ENCODE data around the gene KRT14. TPM values are rescaled to one million over a fixed set of nuclear protein-coding genes. Genes with fewer than 3 reads are reported as not detected.

Gene KRT14
- total and polyA plus RNA-seq, 2 experiments from 2014 or later, result not detected

GRCh38 chr17:41580687-41581365 is 5.9 kb downstream of the KRT14 start:
- H3K36me3 Mint-ChIP-seq (ENCODE audit: low read depth), result no peaks in the 10 kb centered on the region; the same call in 2 of the 3 replicates
- Histone ChIP-seq H4K20me1 (replicated peaks; ENCODE audit: insufficient read depth) (no peaks in the 10 kb centered on the region), H3K4me2 (no peak overlapping the region), H3K4me3 (no peak overlapping the region), H3K27me3 (ENCODE audit: insufficient read depth) (no peaks in the 10 kb centered on the region), H3K27ac (ENCODE audit: low read depth) (no peak overlapping the region), H3K4me1 (ENCODE audit: insufficient read depth) (peaks cover 3% of the 10 kb centered on the region; the same call in 1 of the 2 replicates), H3K79me2 (replicated peaks; ENCODE audit: insufficient read depth) (no peaks in the 10 kb centered on the region), H3F3A (replicated peaks; ENCODE audit: low read depth) (no peaks in the 10 kb centered on the region; the same call in 1 of the 2 replicates), H2AFZ (no peak overlapping the region), H3K9me2 (ENCODE audit: insufficient read depth) (peaks cover 10% of the 10 kb centered on the region), H3K36me3 (ENCODE audit: insufficient read depth) (no peaks in the 10 kb centered on the region)
- H3K27ac Mint-ChIP-seq, result no peak overlapping the region
- H3K27me3 Mint-ChIP-seq (ENCODE audit: insufficient read depth, low read depth, poor library complexity), result peaks cover 17% of the 10 kb centered on the region
- ATAC-seq (no peak), DNase-seq (ENCODE audit: low spot score) (no peak)
- TF ChIP-seq REST (IDR thresholded peaks at IDR 0.05; ENCODE audit: unreplicated experiment), result no peak
- no peak overlapping the region for H3K4me3 Mint-ChIP-seq
- H3K9me3 Mint-ChIP-seq, result peaks cover 3% of the 10 kb centered on the region; the same call in 1 of the 3 replicates
- H3K4me1 Mint-ChIP-seq, result peaks cover 7% of the 10 kb centered on the region; the same call in 2 of the 3 replicates

- TF ChIP-seq STAT1 (IDR thresholded peaks at IDR 0.05; ENCODE audit: unreplicated experiment) (no peak), ZNF462 (CRISPR knock-in tag; IDR thresholded peaks at IDR 0.05) (no peak), NANOG (IDR thresholded peaks at IDR 0.05; ENCODE audit: borderline replicate concordance) (no peak), ZNF331 (CRISPR knock-in tag; IDR thresholded peaks at IDR 0.05; ENCODE audit: low read depth) (no peak), CREB1 (CRISPR knock-in tag; IDR thresholded peaks at IDR 0.05; ENCODE audit: low read depth) (no peak), ZNF114 (CRISPR knock-in tag; IDR thresholded peaks at IDR 0.05) (no peak), JUNB (IDR thresholded peaks at IDR 0.05; ENCODE audit: unreplicated experiment) (no peak), EZH2 (IDR thresholded peaks at IDR 0.05; ENCODE audit: low read depth, unreplicated experiment) (no peak), EZH2phosphoT487 (IDR thresholded peaks at IDR 0.05; ENCODE audit: unreplicated experiment) (no peak)
- Histone ChIP-seq H3K36me3 (ENCODE audit: insufficient read depth) (no peaks in the 10 kb centered on the region), H3K4me1 (ENCODE audit: insufficient read depth) (peaks cover 3% of the 10 kb centered on the region; the same call in 1 of the 2 replicates), H3F3A (replicated peaks; ENCODE audit: low read depth) (no peaks in the 10 kb centered on the region; the same call in 1 of the 2 replicates), H3K4me2 (no peak overlapping the region), H3K4me3 (no peak overlapping the region), H4K20me1 (replicated peaks; ENCODE audit: insufficient read depth) (no peaks in the 10 kb centered on the region), H3K79me2 (replicated peaks; ENCODE audit: insufficient read depth) (no peaks in the 10 kb centered on the region), H2AFZ (peak overlapping the region; percentile 93; the same call in 1 of the 2 replicates), H3K27me3 (ENCODE audit: insufficient read depth) (no peaks in the 10 kb centered on the region), H3K27ac (ENCODE audit: low read depth) (no peak overlapping the region), H3K9me2 (ENCODE audit: insufficient read depth) (peaks cover 10% of the 10 kb centered on the region)
- H3K27ac Mint-ChIP-seq, result no peak overlapping the region
- no peak for DNase-seq (ENCODE audit: low spot score)
- peak overlapping the region; percentile 46; the same call in 2 of the 3 replicates for H3K4me3 Mint-ChIP-seq
- peaks cover 3% of the 10 kb centered on the region; the same call in 1 of the 3 replicates for H3K9me3 Mint-ChIP-seq
- peaks cover 7% of the 10 kb centered on the region; the same call in 2 of the 3 replicates for H3K4me1 Mint-ChIP-seq
- H3K36me3 Mint-ChIP-seq (ENCODE audit: low read depth), result no peaks in the 10 kb centered on the region; the same call in 2 of the 3 replicates
- H3K27me3 Mint-ChIP-seq (ENCODE audit: insufficient read depth, low read depth, poor library complexity), result peaks cover 17% of the 10 kb centered on the region
- no peak for ATAC-seq
These were observed 6.5 kb downstream of the KRT14 start for GRCh38 chr17:41580244-41580575.
